Measurements from ENCODE around the gene KLHDC4. TPM values are rescaled to one million over a fixed set of nuclear protein-coding genes. Genes with fewer than 3 reads are reported as not detected.

KLHDC4 gene
- total RNA-seq, 1 donor, result 33.4 TPM

DNA sequence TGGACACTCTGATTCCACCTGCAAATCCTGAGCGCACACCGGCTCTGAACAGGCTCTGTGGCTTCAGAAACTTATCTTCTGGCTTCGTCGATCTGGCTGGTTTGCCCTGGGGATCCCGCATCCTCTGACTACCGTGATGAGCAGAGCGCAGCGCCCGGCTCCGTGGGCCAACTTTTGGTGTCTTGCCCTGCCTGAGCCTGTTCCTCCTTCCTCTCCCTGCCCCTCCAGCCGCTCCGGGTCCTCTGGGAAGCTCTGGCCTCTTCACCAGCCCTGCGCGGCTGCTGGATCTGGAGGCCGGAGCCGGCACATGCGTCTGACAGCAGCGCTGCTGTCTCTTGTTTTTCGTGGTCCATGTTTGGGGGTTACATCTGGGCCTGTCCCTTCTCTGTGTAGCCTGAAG, 97.8 kb downstream of the KLHDC4 start:
- Histone ChIP-seq H3K27me3 (ENCODE audit: insufficient read depth, low read length) (no peaks in the 10 kb centered on the region), H3K9me3 (ENCODE audit: low read depth, low read length) (no peaks in the 10 kb centered on the region), H3K4me1 (ENCODE audit: insufficient read depth, low read length) (no peaks in the 10 kb centered on the region), H3K4me3 (ENCODE audit: low read length) (no peak overlapping the region)

DNA sequence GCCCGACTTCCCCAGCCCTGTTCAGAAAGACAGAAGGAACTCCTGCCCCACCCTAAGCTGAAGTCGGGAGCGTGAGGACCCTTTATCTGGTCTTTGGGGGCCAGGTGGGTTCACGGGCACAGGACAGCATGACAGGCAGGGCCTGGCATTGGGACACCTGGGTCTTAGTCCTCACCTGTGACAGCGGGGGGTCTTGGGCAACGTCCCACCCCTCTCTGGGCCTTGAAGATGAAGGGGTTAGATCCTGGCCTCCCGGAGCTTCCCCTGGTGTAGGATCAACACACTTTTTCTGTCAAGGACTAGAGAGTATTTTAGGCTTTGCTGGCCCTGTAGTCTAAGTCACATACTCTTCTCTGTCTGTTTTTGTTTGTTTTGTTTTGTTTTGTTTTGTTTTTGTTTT, 98.3 kb downstream of the KLHDC4 start:
- no peak overlapping the region for H3K4me3 ChIP-seq (ENCODE audit: low read length)
- H3K27me3 ChIP-seq (ENCODE audit: insufficient read depth, low read length), result no peaks in the 10 kb centered on the region
- H3K4me1 ChIP-seq (ENCODE audit: insufficient read depth, low read length), result no peaks in the 10 kb centered on the region
- no peaks in the 10 kb centered on the region for H3K9me3 ChIP-seq (ENCODE audit: low read depth, low read length)

DNA sequence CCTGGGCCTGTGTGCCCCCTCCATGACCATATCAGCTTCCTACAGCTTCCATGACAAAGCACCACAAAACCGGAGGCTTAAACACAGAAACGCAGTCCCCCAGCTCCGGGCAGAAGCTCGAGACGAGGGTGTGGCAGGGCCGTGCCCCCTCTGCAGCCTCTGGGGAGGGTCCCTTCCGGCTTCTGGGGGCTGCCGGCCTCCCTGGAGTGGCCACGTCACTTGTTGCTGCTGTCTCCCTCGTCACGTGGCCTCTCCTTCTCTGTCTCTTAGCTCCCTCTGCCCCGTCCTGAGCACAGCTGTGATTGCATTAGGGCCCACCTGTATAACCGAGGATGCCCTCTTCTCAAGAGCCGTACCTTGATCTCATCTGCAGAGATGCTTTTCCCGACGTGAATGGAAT, 98.9 kb downstream of the KLHDC4 start:
- Histone ChIP-seq H3K27me3 (ENCODE audit: insufficient read depth, low read length) (no peaks in the 10 kb centered on the region), H3K9me3 (ENCODE audit: low read depth, low read length) (no peaks in the 10 kb centered on the region), H3K4me3 (ENCODE audit: low read length) (no peak overlapping the region), H3K4me1 (ENCODE audit: insufficient read depth, low read length) (no peaks in the 10 kb centered on the region)

DNA sequence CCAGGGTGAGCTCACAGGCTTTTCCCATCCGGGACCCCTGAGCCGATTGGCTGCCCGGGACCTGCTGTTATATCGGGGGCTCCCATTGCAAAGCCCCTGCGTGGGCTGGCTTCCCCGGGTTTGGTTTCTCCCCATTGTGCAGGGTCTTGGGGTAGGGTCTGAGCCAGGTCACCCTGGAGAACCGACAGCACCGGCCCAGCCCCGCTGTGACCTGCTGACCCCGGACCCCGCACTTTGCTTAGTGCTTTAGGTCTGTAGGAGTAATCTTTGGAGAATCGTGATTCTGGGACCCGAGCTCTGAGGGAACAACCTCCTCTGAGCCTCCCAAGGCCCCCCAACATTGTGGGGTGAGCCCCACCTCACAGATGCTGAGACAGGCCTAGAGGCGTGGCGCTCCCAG, 100.6 kb downstream of the KLHDC4 start:
- no peak overlapping the region for H3K4me3 ChIP-seq (ENCODE audit: low read length)
- no peaks in the 10 kb centered on the region for H3K9me3 ChIP-seq (ENCODE audit: low read depth, low read length)
- H3K4me1 ChIP-seq (ENCODE audit: insufficient read depth, low read length), result no peaks in the 10 kb centered on the region
- no peaks in the 10 kb centered on the region for H3K27me3 ChIP-seq (ENCODE audit: insufficient read depth, low read length)

DNA sequence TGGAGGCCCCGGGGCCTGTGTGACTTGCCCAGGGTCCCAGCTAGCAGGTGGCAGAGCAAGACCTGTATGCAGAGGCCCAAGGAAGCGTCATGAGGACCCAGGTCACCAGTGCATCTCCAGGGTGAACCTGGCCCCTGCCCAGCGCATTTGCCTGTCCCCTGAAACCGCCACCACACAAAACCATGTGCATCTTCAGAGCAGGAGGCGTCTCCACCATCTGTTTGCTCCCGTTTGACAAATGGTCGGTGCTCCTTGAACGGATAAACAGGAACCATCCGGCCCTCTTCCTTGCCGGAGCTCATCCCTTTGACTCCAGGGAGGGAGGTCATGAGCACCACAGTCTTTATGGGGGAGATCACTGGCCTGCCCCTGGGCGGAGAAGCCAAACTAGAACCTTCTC, 101.0 kb downstream of the KLHDC4 start:
- no peaks in the 10 kb centered on the region for H3K9me3 ChIP-seq (ENCODE audit: low read depth, low read length)
- no peak overlapping the region for H3K4me3 ChIP-seq (ENCODE audit: low read length)
- no peaks in the 10 kb centered on the region for H3K27me3 ChIP-seq (ENCODE audit: insufficient read depth, low read length)
- no peaks in the 10 kb centered on the region for H3K4me1 ChIP-seq (ENCODE audit: insufficient read depth, low read length)

DNA sequence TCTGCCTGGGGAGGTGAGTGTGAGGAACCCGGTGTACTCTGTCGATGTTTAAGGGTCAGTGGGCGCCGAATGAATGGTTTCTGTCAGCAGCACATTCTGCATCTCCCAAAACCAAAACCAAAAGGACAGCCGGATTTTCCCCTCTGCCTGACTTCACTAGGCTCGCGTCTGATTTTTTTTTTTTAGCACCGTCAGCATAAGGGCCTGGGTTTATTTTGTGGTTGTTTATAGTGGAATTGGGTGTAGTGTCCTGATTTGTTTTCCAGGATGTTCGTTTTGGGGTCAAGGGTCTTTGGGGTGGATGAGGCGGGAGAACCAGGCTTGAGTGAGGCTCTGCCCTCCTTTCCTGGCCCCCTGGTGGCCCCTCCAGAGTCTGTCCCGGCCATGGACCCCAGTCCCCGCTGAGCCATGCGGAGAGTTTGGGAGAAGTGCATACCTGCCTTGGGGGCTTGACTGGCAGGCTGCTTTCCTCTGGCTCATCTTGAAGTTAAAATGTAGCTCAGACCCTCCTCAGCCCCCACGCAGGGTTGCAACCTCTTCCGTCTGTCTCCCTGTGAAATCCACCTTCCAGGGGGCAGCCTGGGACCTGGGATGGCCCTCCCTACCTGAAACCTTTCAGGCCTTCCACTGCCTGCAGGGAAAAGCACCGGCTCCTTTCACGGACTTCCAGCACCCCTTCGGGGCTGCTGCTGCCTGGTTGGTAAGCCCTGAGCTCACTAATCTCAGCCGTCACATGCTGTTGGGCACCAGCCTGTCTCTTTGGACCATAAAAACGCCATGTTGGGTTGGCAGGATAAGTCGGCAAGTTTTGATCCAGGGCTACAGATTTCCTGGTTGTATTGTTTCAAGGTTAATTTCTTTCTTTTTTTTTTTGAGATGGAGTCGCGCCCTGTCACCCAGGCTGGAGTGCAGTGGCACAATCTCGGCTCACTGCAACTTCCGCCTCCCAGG, 103.3 kb downstream of the KLHDC4 start:
- H3K9me3 ChIP-seq (ENCODE audit: low read depth, low read length), result no peaks in the 10 kb centered on the region
- H3K27me3 ChIP-seq (ENCODE audit: insufficient read depth, low read length), result no peaks in the 10 kb centered on the region
- no peaks in the 10 kb centered on the region for H3K4me1 ChIP-seq (ENCODE audit: insufficient read depth, low read length)
- H3K4me3 ChIP-seq (ENCODE audit: low read length), result no peak overlapping the region

DNA sequence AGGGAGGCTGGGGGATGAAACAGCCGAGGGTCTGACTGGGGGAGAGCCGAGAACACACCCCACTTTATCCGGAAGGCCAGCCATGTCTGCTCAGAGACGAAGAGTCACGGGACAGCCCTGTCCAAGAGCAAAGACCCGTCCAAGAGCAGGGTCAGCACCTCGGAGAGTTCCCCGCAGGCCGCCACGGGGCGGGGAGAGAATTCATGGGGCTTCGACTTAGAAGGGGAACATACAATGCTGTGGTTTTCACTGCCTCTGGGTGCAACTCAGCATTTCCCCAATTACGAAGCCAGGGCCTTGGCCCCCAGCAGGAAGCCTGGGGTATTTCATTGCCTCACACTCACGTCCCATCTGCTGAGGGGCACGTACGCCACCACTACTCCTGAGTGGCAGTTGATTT, 104.2 kb downstream of the KLHDC4 start:
- H3K9me3 ChIP-seq (ENCODE audit: low read depth, low read length), result no peaks in the 10 kb centered on the region
- H3K4me1 ChIP-seq (ENCODE audit: insufficient read depth, low read length), result no peaks in the 10 kb centered on the region
- no peaks in the 10 kb centered on the region for H3K27me3 ChIP-seq (ENCODE audit: insufficient read depth, low read length)
- H3K4me3 ChIP-seq (ENCODE audit: low read length), result no peak overlapping the region

DNA sequence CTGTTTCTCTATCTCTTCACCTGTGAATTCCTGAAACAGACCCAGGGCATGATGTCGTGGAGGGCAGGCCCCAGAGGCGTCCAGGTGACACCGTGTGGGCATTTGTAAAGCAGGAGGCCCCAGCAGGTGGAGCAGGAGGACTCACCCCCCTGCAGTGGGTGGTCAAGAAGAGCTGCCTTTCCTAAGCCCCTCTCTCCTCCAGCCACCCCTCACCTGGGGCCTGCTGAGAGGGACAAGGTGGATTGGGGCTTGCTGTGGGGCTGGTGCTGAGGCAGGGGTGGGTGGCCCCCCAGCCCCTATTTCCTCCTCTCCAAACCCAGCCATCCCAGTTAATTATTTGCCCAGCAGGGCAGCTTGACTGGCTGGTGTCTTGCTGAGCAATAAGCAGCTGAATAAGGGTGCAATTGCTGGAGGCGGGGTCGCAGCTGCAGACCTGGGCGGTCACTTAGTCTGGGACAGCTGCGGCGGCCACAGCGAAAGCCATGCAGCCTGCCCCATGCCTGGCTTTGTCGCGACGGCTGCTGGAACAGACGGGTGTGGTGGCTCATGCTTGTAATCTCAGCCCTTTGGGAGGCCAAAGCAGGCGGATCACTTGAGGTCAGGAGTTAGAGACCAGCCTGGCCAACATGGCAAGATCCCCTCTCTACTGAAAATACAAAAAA, 107.1 kb downstream of the KLHDC4 start:
- Histone ChIP-seq H3K9me3 (ENCODE audit: low read depth, low read length) (no peaks in the 10 kb centered on the region), H3K27me3 (ENCODE audit: insufficient read depth, low read length) (no peaks in the 10 kb centered on the region), H3K4me3 (ENCODE audit: low read length) (no peak overlapping the region), H3K4me1 (ENCODE audit: insufficient read depth, low read length) (no peaks in the 10 kb centered on the region)

Other genes starting within 250 kb of the KLHDC4 start
- not detected for gene JPH3, start 163.5 kb downstream of the KLHDC4 start, total RNA-seq
- 33.8 TPM for gene SLC7A5, start 103.5 kb upstream of the KLHDC4 start, total RNA-seq
- gene CA5A, start 170.5 kb upstream of the KLHDC4 start, total RNA-seq, result under 0.01 TPM
- gene BANP, start 185.4 kb upstream of the KLHDC4 start, total RNA-seq, result 71.8 TPM